Kidney (tissue), 14 donors: Measurements from ENCODE around the gene LCOR. TPM values are rescaled to one million over a fixed set of nuclear protein-coding genes. Genes with fewer than 3 reads are reported as not detected.

ENCODE experiments used
- DNase-seq, 5 donors: peaks; one replicate each; pipeline ENCODE4 v3.0.0-alpha.2; 2013 to 2020
- FAIRE-seq: peaks from 2 replicates; lab custom pipeline; 2012; peaks lifted over from hg19 to GRCh38; lab: Jason Lieb, UNC
- H3K27ac ChIP-seq, 2 donors: one replicate each; pipeline ENCODE4 v1.7.0; 2013; ENCODE audit warnings: low read depth in 2 of 2, low read length in 2 of 2, inconsistent platforms in 1 of 2
- H3K27me3 ChIP-seq: one replicate; pipeline ENCODE4 v1.7.1; 2013; ENCODE audit warnings: low read length, inconsistent platforms; ENCODE audit not compliant: control insufficient read depth, insufficient read depth
- H3K36me3 ChIP-seq, 3 donors: one replicate each; pipeline versions ENCODE4 v1.7.0 to v1.7.1; 2013; ENCODE audit warnings: low read length in 3 of 3, control low read depth in 1 of 3, inconsistent platforms in 1 of 3; ENCODE audit not compliant: insufficient read depth in 3 of 3, control insufficient read depth in 2 of 3
- H3K4me1 ChIP-seq, 3 donors: one replicate each; pipeline versions ENCODE4 v1.7.0 to v1.7.1; 2013; ENCODE audit warnings: low read length in 3 of 3, inconsistent platforms in 1 of 3, low read depth in 1 of 3; ENCODE audit not compliant: control insufficient read depth in 2 of 3, insufficient read depth in 2 of 3
- H3K4me3 ChIP-seq, 3 donors: one replicate each; pipeline versions ENCODE4 v1.7.0 to v1.8.1; 2013; ENCODE audit warnings: low read length in 3 of 3, control low read depth in 1 of 3, inconsistent platforms in 1 of 3
- H3K9ac ChIP-seq, 3 donors: one replicate each; pipeline versions ENCODE4 v1.7.0 to v1.7.1; 2013; ENCODE audit warnings: low read length in 3 of 3, control low read depth in 1 of 3, inconsistent platforms in 1 of 3
- H3K9me3 ChIP-seq, 3 donors: one replicate each; pipeline versions ENCODE4 v1.7.0 to v1.7.1; 2013; ENCODE audit warnings: low read length in 3 of 3, control low read depth in 1 of 3, inconsistent platforms in 1 of 3; ENCODE audit not compliant: control insufficient read depth in 2 of 3, insufficient read depth in 1 of 3
- CTCF ChIP-seq: IDR thresholded peaks from 3 replicates; pipeline ENCODE4 v1.5.1; 2012; ENCODE audit warnings: mild to moderate bottlenecking, moderate library complexity, borderline replicate concordance; ENCODE audit not compliant: insufficient read depth; ENCODE audit errors: extremely low read depth
- intact Hi-C: fragments of 100-400 bp; cut with DNase I; formaldehyde crosslinking; loops from one replicate; pipeline ENCODE4 v1.11.1; 2022
- polyA plus RNA-seq: library from polyadenylated mRNA; stranded (reverse); fragments of 350-450 nt; fragmentation: Illumina TruSeq; extraction: RNeasy Lipid Tissue Mini Kit (QIAGEN cat#74804); gene quantifications from one replicate; pipeline ENCODE4 v1.2.3, GENCODE V29; 2014; ENCODE audit warnings: low read depth, low replicate concordance; ENCODE audit not compliant: insufficient read depth
- total RNA-seq: library from RNA; stranded (reverse); fragmentation: NEBNext Ultra II Directional; extraction: Animal tissue kit (Norgen Biotek cat#: 25700); gene quantifications from one replicate; pipeline ENCODE4 v1.2.1, GENCODE V29; 2021
- donor health status: control.
- donor health status: control.
- donor health status: control.
- donor health status: control.
- donor health status: control.
- donor health status: DM: yes; HTN: yes; CAD: no.
- donor health status: Normal renal cell carcinoma (clear cell type).

Gene LCOR
- total and polyA plus RNA-seq, 2 donors from 2014 or later = 2.8 to 48.5 TPM

GRCh38 chr10:96999987-97000386, 167.9 kb downstream of the LCOR start:
- no peaks in the 10 kb centered on the region for H3K9me3 ChIP-seq
- no peaks in the 10 kb centered on the region for H3K4me1 ChIP-seq
- no peak overlapping the region for H3K4me3 ChIP-seq
- peak in 1 of 5 donors; percentile 56 for DNase-seq
- H3K9ac ChIP-seq = no peak overlapping the region
- FAIRE-seq = no peak
- no peak overlapping the region for H3K27ac ChIP-seq
- H3K36me3 ChIP-seq = no peaks in the 10 kb centered on the region
- TF ChIP-seq CTCF = no peak
- no peaks in the 10 kb centered on the region for H3K27me3 ChIP-seq
- intact Hi-C loops = no loop called here

GRCh38 chr10:97000487-97001182, 168.5 kb downstream of the LCOR start:
- intact Hi-C loops = no loop called here
- peak in 1 of 5 donors; percentile 66 for DNase-seq
- FAIRE-seq = no peak

GRCh38 chr10:97001183-97001991, 169.3 kb downstream of the LCOR start:
- no peak for FAIRE-seq
- no peak for TF ChIP-seq CTCF
- Histone ChIP-seq H3K4me1 (no peaks in the 10 kb centered on the region), H3K36me3 (no peaks in the 10 kb centered on the region), H3K9me3 (no peaks in the 10 kb centered on the region), H3K27ac (no peak overlapping the region), H3K27me3 (no peaks in the 10 kb centered on the region), H3K9ac (no peak overlapping the region), H3K4me3 (no peak overlapping the region)
- no peak for DNase-seq
- intact Hi-C loops = no loop called here

More at GRCh38 chr10:97000487-97001182, 168.5 kb downstream of the LCOR start:
- no peaks in the 10 kb centered on the region for H3K4me1 ChIP-seq
- no peak overlapping the region for H3K27ac ChIP-seq
- H3K9ac ChIP-seq = no peak overlapping the region
- H3K4me3 ChIP-seq = no peak overlapping the region
- no peak for TF ChIP-seq CTCF
- no peaks in the 10 kb centered on the region for H3K27me3 ChIP-seq
- H3K36me3 ChIP-seq = no peaks in the 10 kb centered on the region
- no peaks in the 10 kb centered on the region for H3K9me3 ChIP-seq
